OCI-LY7 (cell line): ENCODE data around the gene STK33. TPM values are rescaled to one million over a fixed set of nuclear protein-coding genes. Genes with fewer than 3 reads are reported as not detected.

ENCODE experiments used
- BruUV-seq: library from RNA; stranded (reverse); fragments of 400-500 nt; replicated peaks from 2 replicates; lab custom pipeline; 2021; lab: Mats Ljungman, UMichigan
- CTCF ChIA-PET: fragments of 300-600 bp; sonication (Branson Sonifier 250); formaldehyde crosslinking; loops from one replicate; lab custom pipeline; 2022; ENCODE audit warnings: antibody characterized with exemption; ENCODE audit not compliant: unreplicated experiment; lab: Charles Lee
- POLR2A ChIA-PET: fragments of 300-600 bp; sonication (Branson Sonifier 250); formaldehyde crosslinking; loops from one replicate; lab custom pipeline; 2022; ENCODE audit warnings: antibody characterized with exemption; lab: Charles Lee
- DNase-seq: peaks from one replicate; pipeline ENCODE4 v3.0.0-alpha.2; 2015; ENCODE audit warnings: low spot score
- H2AFZ ChIP-seq: fragments of 200-600 bp; sonication (generic), shearing (Covaris generic); 2 replicates; pipeline ENCODE4 v1.6.1; 2014; ENCODE audit warnings: mild to moderate bottlenecking, antibody characterized with exemption, low read length, moderate library complexity
- H3K27ac ChIP-seq: fragments of 200-600 bp; sonication (generic); 2 replicates; pipeline ENCODE4 v1.5.1; 2014; ENCODE audit warnings: mixed run types, low read depth, mild to moderate bottlenecking, moderate library complexity, low read length, inconsistent platforms; ENCODE audit not compliant: poor library complexity, severe bottlenecking
- H3K36me3 ChIP-seq: fragments of 200-600 bp; sonication (generic); 2 replicates; pipeline ENCODE4 v1.6.1; 2014; ENCODE audit warnings: mild to moderate bottlenecking, antibody characterized with exemption, low read length, moderate library complexity, mixed read lengths; ENCODE audit not compliant: insufficient read depth
- H3K4me1 ChIP-seq: fragments of 200-600 bp; sonication (generic); 2 replicates; pipeline ENCODE4 v1.5.1; 2014; ENCODE audit warnings: mild to moderate bottlenecking, low read length; ENCODE audit not compliant: insufficient read depth, poor library complexity, severe bottlenecking
- H3K4me2 ChIP-seq: fragments of 200-600 bp; sonication (generic); 2 replicates; pipeline ENCODE4 v1.6.1; 2014; ENCODE audit warnings: mild to moderate bottlenecking, low read length
- H3K4me3 ChIP-seq: fragments of 200-600 bp; sonication (generic); 2 replicates; pipeline ENCODE4 v1.5.1; 2014; ENCODE audit warnings: mild to moderate bottlenecking, low read depth, low read length; ENCODE audit not compliant: poor library complexity, severe bottlenecking
- H3K79me2 ChIP-seq: fragments of 200-600 bp; sonication (generic); 2 replicates; pipeline ENCODE4 v1.6.1; 2016; ENCODE audit warnings: low read depth, mild to moderate bottlenecking, low read length, moderate library complexity, mixed read lengths; ENCODE audit not compliant: insufficient read depth
- H3K9me2 ChIP-seq: fragments of 200-600 bp; sonication (generic); 2 replicates; pipeline ENCODE4 v1.6.1; 2016; ENCODE audit warnings: mild to moderate bottlenecking, low read length, mixed read lengths; ENCODE audit not compliant: insufficient read depth
- H3K9me3 ChIP-seq: fragments of 200-600 bp; sonication (generic); 2 replicates; pipeline ENCODE4 v1.6.1; 2014; ENCODE audit warnings: mild to moderate bottlenecking, mixed run types, low read length, mixed read lengths
- H4K20me1 ChIP-seq: fragments of 200-600 bp; sonication (generic); 2 replicates; pipeline ENCODE4 v1.6.1; 2014; ENCODE audit warnings: mild to moderate bottlenecking, antibody characterized with exemption, low read length, moderate library complexity, mixed read lengths; ENCODE audit not compliant: insufficient read depth
- EZH2phosphoT487 ChIP-seq: fragments of 200-600 bp; sonication (generic); IDR thresholded peaks from 2 replicates; pipeline ENCODE4 v1.6.1; 2018; ENCODE audit warnings: low read depth, borderline replicate concordance, mild to moderate bottlenecking, mixed run types, antibody characterized with exemption, low read length, moderate library complexity, mixed read lengths
- intact Hi-C: fragments of 100-400 bp; cut with micrococcal nuclease; formaldehyde crosslinking; loops from one replicate; pipeline ENCODE4 v1.10.0; 2022; ENCODE audit not compliant: unreplicated experiment
- total RNA-seq, 2 experiments: library from RNA; depleted of rRNA in 1 of 2; stranded (reverse); fragments of >200 nt in 1 of 2; shearing (Covaris generic) in 1 of 2; gene quantifications; 2 replicates each; pipeline ENCODE4 v1.2.3, GENCODE V29; 2014 to 2022
- TF ChIP-seq, protein P1 (sequence below): fragments of 200-600 bp; sonication (generic); conservative IDR thresholded peaks from 2 replicates; pipeline ENCODE4 v1.5.1; 2014; ENCODE audit warnings: mild to moderate bottlenecking, antibody characterized with exemption, low read length, moderate library complexity, mixed read lengths

STK33 gene
- total RNA-seq, 2 experiments from 2014 or later = 0.73 TPM; not detected in 1

DNA sequence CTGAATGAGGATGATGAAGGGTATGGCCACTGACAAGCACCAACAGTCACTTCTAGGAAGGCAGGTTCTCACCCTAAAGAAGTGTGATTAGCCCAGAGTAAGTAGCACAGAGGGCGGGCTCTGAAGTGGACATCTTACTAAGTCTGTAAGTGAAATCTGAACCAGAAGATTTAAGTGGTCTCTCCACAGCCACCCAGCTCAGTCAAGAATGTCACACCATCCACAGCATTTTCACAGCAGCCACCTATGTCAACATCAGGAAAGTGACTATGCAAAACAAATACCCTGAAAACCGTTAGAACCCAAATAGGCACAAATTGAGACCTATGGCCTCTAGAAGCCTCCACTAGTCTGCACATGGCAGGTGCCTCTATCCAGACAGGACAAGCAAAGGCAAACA is 23.0 kb upstream of the STK33 start:
- DNase-seq = no peak
- no TSS peak for BruUV-seq
- POLR2A ChIA-PET = no interaction called here
- Histone ChIP-seq H4K20me1 (no peaks in the 10 kb centered on the region), H3K4me3 (no peak overlapping the region), H3K9me3 (no peaks in the 10 kb centered on the region), H3K27ac (no peak overlapping the region), H3K9me2 (no peaks in the 10 kb centered on the region), H3K4me2 (no peak overlapping the region), H2AFZ (no peak overlapping the region), H3K79me2 (no peaks in the 10 kb centered on the region), H3K36me3 (peaks cover 25% of the 10 kb centered on the region), H3K4me1 (no peaks in the 10 kb centered on the region)
- no peak for TF ChIP-seq EZH2phosphoT487
- TF ChIP-seq, protein P1, sequence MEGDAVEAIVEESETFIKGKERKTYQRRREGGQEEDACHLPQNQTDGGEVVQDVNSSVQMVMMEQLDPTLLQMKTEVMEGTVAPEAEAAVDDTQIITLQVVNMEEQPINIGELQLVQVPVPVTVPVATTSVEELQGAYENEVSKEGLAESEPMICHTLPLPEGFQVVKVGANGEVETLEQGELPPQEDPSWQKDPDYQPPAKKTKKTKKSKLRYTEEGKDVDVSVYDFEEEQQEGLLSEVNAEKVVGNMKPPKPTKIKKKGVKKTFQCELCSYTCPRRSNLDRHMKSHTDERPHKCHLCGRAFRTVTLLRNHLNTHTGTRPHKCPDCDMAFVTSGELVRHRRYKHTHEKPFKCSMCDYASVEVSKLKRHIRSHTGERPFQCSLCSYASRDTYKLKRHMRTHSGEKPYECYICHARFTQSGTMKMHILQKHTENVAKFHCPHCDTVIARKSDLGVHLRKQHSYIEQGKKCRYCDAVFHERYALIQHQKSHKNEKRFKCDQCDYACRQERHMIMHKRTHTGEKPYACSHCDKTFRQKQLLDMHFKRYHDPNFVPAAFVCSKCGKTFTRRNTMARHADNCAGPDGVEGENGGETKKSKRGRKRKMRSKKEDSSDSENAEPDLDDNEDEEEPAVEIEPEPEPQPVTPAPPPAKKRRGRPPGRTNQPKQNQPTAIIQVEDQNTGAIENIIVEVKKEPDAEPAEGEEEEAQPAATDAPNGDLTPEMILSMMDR = no peak
- intact Hi-C loops = no loop called here
- CTCF ChIA-PET = no interaction called here

DNA sequence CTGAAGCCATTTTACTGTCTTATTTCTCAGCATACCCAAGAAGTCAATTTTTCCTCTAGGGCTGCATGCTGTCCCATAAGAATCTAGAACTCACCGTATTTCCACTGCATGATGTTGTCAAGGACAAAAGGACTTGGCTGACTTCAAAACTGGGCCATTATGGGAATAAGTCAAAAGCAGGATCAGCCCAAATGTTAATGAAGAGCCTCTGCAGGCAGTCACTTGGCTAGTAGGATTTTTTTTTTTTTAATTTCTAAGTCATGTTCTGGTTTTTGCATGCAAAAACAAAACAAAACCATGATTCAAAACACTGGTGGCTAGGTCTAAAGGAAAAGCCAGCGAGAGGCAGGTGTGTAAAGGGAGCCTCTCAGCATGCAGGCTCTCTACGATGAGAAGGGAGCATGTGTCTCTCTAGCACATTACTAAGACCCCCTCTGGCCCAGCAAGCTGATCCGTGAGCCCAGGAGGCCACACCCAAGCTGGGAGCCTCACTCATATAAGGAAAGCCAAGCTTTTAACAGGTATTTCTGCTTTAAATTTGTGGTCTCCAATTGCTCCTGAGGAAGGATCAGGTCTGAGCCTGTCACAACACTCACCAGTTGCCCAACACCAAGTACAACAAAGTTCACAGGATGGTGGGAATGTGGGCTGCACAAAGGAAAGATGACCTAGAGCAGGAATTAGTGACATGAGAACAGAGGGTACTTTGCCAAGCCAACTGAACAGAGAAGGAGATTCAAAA is 21.4 kb upstream of the STK33 start:
- CTCF ChIA-PET = no interaction called here
- intact Hi-C loops = no loop called here
- Histone ChIP-seq H3K9me2 (no peaks in the 10 kb centered on the region), H3K79me2 (no peaks in the 10 kb centered on the region), H2AFZ (no peak overlapping the region), H3K4me1 (no peaks in the 10 kb centered on the region), H3K9me3 (no peaks in the 10 kb centered on the region), H3K36me3 (peaks cover 17% of the 10 kb centered on the region), H3K4me3 (no peak overlapping the region), H3K27ac (no peak overlapping the region), H4K20me1 (no peaks in the 10 kb centered on the region), H3K4me2 (no peak overlapping the region)
- TF ChIP-seq, protein P1 = no peak
- TF ChIP-seq EZH2phosphoT487 = no peak
- POLR2A ChIA-PET = interaction anchor here (0.6 to 1.4 kb wide), 2 partner anchors 13 to 333 kb away, joined by 3 read pairs; no protein-coding TSS in a partner anchor
- DNase-seq = no peak
- BruUV-seq = no TSS peak

DNA sequence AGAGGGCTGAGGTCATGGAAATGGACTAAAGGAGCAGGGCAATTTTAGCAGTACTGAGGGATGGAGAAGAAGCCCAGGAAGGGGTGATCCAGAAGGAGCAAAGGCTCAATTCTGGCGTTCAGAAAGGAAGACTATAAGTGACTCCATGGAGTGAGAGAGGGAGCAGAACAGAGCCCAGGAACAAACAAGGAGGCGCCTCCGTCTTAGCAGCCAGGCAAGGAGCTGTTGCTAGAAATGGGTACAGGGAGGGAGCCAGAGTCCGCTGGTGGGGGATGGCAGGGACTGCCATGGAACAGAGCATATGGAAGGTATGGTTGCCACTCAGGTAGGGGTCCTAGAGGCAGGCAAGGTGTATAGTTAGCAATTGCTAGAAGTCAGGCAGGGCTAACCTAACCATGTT is 20.5 kb upstream of the STK33 start:
- ChIA-PET POLR2A (no interaction called here), CTCF (no interaction called here)
- H2AFZ ChIP-seq = no peak overlapping the region
- H3K4me3 ChIP-seq = no peak overlapping the region
- no TSS peak for BruUV-seq
- H3K4me1 ChIP-seq = no peaks in the 10 kb centered on the region
- H3K9me2 ChIP-seq = no peaks in the 10 kb centered on the region
- H3K79me2 ChIP-seq = no peaks in the 10 kb centered on the region
- peaks cover 17% of the 10 kb centered on the region for H3K36me3 ChIP-seq
- no peak overlapping the region for H3K27ac ChIP-seq
- H4K20me1 ChIP-seq = no peaks in the 10 kb centered on the region
- no peak overlapping the region for H3K4me2 ChIP-seq
- intact Hi-C loops = no loop called here
- no peaks in the 10 kb centered on the region for H3K9me3 ChIP-seq
- no peak for DNase-seq
- TF ChIP-seq, protein P1 = no peak
- no peak for TF ChIP-seq EZH2phosphoT487
